ENCODE data around the gene SLC17A9. TPM values are rescaled to one million over a fixed set of nuclear protein-coding genes. Genes with fewer than 3 reads are reported as not detected.
A peak's percentile ranks its signal among the peaks of the same experiment; 100 is the strongest.

The SLC17A9 gene
- total and polyA plus RNA-seq, 7 donors, result 0.32 to 1.0 (median 0.88) TPM

GRCh38 chr20:62971211-62971949 lies 18.9 kb downstream of the SLC17A9 start:
- H3K9me3 ChIP-seq, result no peaks in the 10 kb centered on the region
- no peak for DNase-seq
- ATAC-seq, result no peak
- H3K4me3 ChIP-seq, result no peak overlapping the region
- H3K27me3 ChIP-seq (ENCODE audit: insufficient read depth in 3 of 3, low read length in 2 of 3), result peaks cover 0 to 80% (median 23%) of the 10 kb centered on the region in 3 donors
- no peaks in the 10 kb centered on the region for H3K36me3 ChIP-seq (ENCODE audit: insufficient read depth in 1 of 2, low read depth in 1 of 2)
- no peak for TF ChIP-seq CTCF (IDR thresholded peaks at IDR 0.05)
- intact Hi-C loops (cut with DNase I), result no loop called here
- H3K27ac ChIP-seq, result no peak overlapping the region
- H3K4me1 ChIP-seq, result no peaks in the 10 kb centered on the region
- 64 to 75% (median 72%) methylated on average over 9 to 10 of the region's 10 CpGs for WGBS, 3 donors

GRCh38 chr20:62971950-62972844 lies 19.7 kb downstream of the SLC17A9 start:
- Histone ChIP-seq H3K27ac (no peak overlapping the region), H3K4me1 (no peaks in the 10 kb centered on the region), H3K36me3 (ENCODE audit: insufficient read depth in 1 of 2, low read depth in 1 of 2) (no peaks in the 10 kb centered on the region), H3K9me3 (no peaks in the 10 kb centered on the region), H3K27me3 (ENCODE audit: insufficient read depth in 3 of 3, low read length in 2 of 3) (peaks cover 0 to 86% (median 23%) of the 10 kb centered on the region in 3 donors), H3K4me3 (peak overlapping the region; percentile 34)
- DNase-seq (peak; percentile 86 to 92), ATAC-seq (peak; percentile 95 to 99 (median 98))
- peak; percentile 85 for TF ChIP-seq CTCF (IDR thresholded peaks at IDR 0.05)
- 6% methylated on average over 33 to 38 of the region's 38 CpGs for WGBS, 3 donors
- intact Hi-C loops (cut with DNase I), result loop anchor here (1.0 kb wide), 2 partner anchors 36 to 37 kb away; no protein-coding TSS in a partner anchor

GRCh38 chr20:62972845-62973745 lies 20.6 kb downstream of the SLC17A9 start:
- intact Hi-C loops (cut with DNase I), result loop anchor here (1.0 kb wide), 2 partner anchors 35 to 36 kb away; no protein-coding TSS in a partner anchor
- no peak for DNase-seq
- H3K9me3 ChIP-seq, result no peaks in the 10 kb centered on the region
- peaks cover 0 to 91% (median 24%) of the 10 kb centered on the region in 3 donors for H3K27me3 ChIP-seq (ENCODE audit: insufficient read depth in 3 of 3, low read length in 2 of 3)
- whole genome bisulfite sequencing, 3 donors, result 20 to 26% (median 24%) methylated on average over 39 to 48 of the region's 48 CpGs
- no peak for TF ChIP-seq CTCF (IDR thresholded peaks at IDR 0.05)
- no peak overlapping the region for H3K27ac ChIP-seq
- peak in 2 of 4 donors; percentile 2 to 24 for ATAC-seq
- H3K4me3 ChIP-seq, result peak overlapping the region; percentile 34
- H3K36me3 ChIP-seq (ENCODE audit: insufficient read depth in 1 of 2, low read depth in 1 of 2), result no peaks in the 10 kb centered on the region
- H3K4me1 ChIP-seq, result no peaks in the 10 kb centered on the region

GRCh38 chr20:62975251-62975760 lies 22.8 kb downstream of the SLC17A9 start:
- WGBS, 3 donors, result 35 to 42% (median 35%) methylated on average over 8 to 10 of the region's 10 CpGs
- Histone ChIP-seq H3K27me3 (ENCODE audit: insufficient read depth in 3 of 3, low read length in 2 of 3) (peaks cover 0 to 94% (median 22%) of the 10 kb centered on the region in 3 donors), H3K4me1 (no peaks in the 10 kb centered on the region)

More at GRCh38 chr20:62975251-62975760, 22.8 kb downstream of the SLC17A9 start:
- TF ChIP-seq CTCF (IDR thresholded peaks at IDR 0.05), result no peak
- no peak overlapping the region for H3K4me3 ChIP-seq
- H3K9me3 ChIP-seq, result no peaks in the 10 kb centered on the region
- H3K27ac ChIP-seq, result no peak overlapping the region
- intact Hi-C loops (cut with DNase I), result no loop called here
- DNase-seq (no peak), ATAC-seq (no peak)
- H3K36me3 ChIP-seq (ENCODE audit: insufficient read depth in 1 of 2, low read depth in 1 of 2), result no peaks in the 10 kb centered on the region

All from psoas muscle (tissue), 8 donors.